Kidney epithelial cell (primary cell): ENCODE data around the gene NECTIN1. TPM values are rescaled to one million over a fixed set of nuclear protein-coding genes. Genes with fewer than 3 reads are reported as not detected.

ENCODE experiments used
- DNase-seq: peaks from one replicate; pipeline ENCODE4 v3.0.0-alpha.2; 2010; ENCODE audit warnings: low read depth
- H3K27me3 ChIP-seq: 2 replicates; pipeline ENCODE4 v1.6.0; 2011; ENCODE audit warnings: low read length; ENCODE audit not compliant: control insufficient read depth, insufficient read depth
- H3K36me3 ChIP-seq: 2 replicates; pipeline ENCODE4 v1.5.1; 2011; ENCODE audit warnings: low read length; ENCODE audit not compliant: control insufficient read depth, insufficient read depth
- H3K4me3 ChIP-seq: 2 replicates; pipeline ENCODE4 v1.5.1; 2011; ENCODE audit warnings: low read depth, mild to moderate bottlenecking, control low read depth, low read length
- total RNA-seq: library from RNA; depleted of rRNA; stranded (reverse); fragments of >200 nt; gene quantifications from 2 replicates; pipeline ENCODE4 v1.2.3, GENCODE V29; 2015
- TF ChIP-seq, protein P1 (sequence below): IDR thresholded peaks from 2 replicates; pipeline ENCODE4 v1.5.1; 2011; ENCODE audit warnings: mild to moderate bottlenecking, moderate library complexity, low read length, control low read depth, inconsistent platforms; ENCODE audit not compliant: insufficient read depth, poor library complexity, severe bottlenecking

Gene NECTIN1, protein sequence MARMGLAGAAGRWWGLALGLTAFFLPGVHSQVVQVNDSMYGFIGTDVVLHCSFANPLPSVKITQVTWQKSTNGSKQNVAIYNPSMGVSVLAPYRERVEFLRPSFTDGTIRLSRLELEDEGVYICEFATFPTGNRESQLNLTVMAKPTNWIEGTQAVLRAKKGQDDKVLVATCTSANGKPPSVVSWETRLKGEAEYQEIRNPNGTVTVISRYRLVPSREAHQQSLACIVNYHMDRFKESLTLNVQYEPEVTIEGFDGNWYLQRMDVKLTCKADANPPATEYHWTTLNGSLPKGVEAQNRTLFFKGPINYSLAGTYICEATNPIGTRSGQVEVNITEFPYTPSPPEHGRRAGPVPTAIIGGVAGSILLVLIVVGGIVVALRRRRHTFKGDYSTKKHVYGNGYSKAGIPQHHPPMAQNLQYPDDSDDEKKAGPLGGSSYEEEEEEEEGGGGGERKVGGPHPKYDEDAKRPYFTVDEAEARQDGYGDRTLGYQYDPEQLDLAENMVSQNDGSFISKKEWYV
- 11.6 and 15.0 TPM in 2 replicates for total RNA-seq

DNA sequence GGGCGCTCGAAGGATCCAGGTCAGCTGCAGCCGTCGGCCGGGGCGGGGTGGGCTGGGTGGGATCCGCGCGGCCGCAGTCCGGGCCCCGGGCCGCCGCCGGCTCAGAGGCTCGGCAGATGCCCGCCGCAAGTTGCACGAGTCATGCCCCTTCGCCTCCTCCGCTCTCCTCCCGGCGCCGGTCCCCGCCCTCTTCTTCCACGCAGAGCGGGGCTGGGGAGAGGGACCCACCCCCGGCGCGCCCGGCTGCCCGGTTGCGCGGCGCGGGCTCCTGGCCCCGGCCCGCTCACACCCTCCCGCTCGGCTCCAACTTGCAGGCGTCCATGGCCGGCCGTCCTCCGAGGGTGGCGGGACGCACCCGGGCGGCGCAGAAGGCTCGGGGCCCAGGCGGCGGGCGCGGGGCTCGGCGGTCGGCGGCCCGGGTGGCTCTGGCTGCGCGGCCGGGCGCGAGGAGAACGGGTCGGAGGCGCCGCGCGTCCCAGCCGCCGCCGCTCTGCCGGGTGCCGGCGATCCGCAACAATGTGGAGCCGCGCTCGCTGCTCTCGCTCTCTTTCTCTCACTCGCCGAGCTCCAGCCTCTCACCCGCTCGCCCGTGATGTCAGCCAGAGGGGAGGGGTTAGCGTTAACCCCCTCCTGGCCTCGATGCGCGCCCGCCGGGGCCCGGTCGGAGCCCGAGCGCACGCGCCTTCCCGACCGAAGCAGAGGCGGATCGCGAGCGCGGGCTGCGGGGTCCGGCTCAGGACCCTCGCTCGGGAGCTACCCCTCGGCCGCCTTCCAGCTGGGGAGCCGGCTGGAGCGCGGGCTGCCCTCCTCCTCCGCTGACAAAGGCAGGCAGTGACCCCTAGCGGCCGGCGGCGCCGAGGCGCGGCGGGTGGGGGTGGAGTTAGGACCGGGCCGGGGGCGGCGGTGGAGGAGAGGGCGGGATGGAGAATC is at the start of gene NECTIN1:
Gene NECTIN1 (minus strand): TSS at position 550 of the 930 bp plus-strand sequence. CDS start 647 bp downstream, outside the sequence.
- Histone ChIP-seq H3K27me3 (peaks cover 5% of the 10 kb centered on the region), H3K4me3 (peak within 1 kb of the TSS; percentile 65), H3K36me3 (no peaks in the 10 kb centered on the region)
- DNase-seq = peak; percentile 43
- TF ChIP-seq, protein P1, sequence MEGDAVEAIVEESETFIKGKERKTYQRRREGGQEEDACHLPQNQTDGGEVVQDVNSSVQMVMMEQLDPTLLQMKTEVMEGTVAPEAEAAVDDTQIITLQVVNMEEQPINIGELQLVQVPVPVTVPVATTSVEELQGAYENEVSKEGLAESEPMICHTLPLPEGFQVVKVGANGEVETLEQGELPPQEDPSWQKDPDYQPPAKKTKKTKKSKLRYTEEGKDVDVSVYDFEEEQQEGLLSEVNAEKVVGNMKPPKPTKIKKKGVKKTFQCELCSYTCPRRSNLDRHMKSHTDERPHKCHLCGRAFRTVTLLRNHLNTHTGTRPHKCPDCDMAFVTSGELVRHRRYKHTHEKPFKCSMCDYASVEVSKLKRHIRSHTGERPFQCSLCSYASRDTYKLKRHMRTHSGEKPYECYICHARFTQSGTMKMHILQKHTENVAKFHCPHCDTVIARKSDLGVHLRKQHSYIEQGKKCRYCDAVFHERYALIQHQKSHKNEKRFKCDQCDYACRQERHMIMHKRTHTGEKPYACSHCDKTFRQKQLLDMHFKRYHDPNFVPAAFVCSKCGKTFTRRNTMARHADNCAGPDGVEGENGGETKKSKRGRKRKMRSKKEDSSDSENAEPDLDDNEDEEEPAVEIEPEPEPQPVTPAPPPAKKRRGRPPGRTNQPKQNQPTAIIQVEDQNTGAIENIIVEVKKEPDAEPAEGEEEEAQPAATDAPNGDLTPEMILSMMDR = peak; percentile 69

DNA sequence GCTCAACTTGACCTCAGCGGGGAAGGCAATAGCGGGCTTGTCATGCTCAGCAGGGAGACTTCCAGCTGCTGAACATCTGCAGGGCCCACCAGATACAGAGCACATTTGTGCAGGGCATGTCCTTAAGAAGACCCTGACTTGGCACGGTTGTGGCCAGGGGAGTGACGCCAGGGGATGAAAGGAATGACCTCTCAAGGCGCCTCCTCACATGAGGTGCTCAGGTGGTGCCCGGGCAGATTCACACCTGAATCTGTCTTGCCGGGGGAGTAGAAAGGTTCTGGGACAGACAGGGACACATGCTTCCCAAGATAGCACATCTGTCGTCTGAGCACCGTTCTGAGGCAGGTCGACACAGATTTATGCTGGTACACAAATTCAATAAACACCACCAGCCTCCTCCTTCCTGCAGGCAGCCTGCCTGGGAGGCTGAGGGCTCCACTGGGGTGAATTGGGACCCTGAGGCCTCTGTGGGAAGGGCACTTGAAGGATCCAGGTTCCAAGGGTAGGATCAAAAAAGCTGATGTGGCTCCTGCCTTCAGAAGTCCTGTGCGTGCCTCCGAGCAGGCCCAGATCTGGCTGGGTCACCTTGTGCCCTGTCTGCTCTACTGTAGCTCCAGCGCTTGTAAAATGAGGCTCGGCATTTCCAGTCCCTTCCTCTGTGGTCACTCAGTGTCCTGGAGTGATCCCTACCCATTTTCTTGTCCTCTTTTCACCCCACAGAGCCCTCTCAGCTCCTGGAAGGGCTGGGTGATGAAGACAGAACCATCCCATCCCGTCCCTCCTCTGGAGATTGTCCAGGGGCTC is 49.6 kb upstream of the NECTIN1 start:
- TF ChIP-seq, protein P1 = no peak
- H3K27me3 ChIP-seq = peaks cover 11% of the 10 kb centered on the region
- no peak for DNase-seq
- H3K36me3 ChIP-seq = no peaks in the 10 kb centered on the region
- H3K4me3 ChIP-seq = no peak overlapping the region

DNA sequence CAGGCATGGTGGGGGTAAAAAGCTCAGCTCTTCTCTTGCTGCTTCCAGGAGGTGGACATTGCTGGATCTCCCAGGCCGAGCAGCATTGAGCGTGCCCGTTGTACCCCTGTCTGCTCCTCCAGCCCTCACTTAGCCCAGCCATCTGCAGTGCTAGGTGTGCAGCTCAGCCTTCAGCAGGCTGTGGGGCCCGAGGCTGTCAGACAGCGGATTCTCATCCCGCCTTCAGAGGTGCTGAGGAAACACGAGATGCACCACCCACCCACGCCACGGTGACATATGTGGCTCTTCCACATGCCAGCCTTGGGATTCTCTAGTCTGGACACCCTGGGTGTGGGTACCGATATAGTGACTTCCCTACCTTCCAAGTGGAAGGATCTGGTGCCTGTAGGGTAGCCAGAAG is 48.9 kb upstream of the NECTIN1 start:
- H3K4me3 ChIP-seq = no peak overlapping the region
- TF ChIP-seq, protein P1 = no peak
- H3K36me3 ChIP-seq = no peaks in the 10 kb centered on the region
- peaks cover 11% of the 10 kb centered on the region for H3K27me3 ChIP-seq
- no peak for DNase-seq

DNA sequence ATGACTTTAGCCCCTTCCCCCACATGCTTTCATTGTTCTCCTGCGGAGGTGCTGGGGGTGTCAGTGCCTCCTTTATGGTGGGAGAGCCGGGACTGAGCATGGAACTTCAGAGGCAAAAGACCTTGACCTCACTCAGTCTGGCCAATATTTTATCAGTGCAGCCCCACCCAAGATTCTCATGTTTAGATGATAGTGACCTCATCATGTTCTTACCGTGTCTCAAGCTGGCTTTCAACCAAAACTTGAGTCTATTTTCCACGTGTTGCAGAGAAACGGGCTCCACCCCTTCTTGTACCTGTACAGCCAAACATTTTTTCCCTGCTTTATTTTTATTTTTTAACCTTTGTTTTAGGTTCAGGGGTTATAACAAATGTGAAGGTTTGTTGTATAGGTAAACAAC is 47.7 kb upstream of the NECTIN1 start:
- H3K27me3 ChIP-seq = peaks cover 13% of the 10 kb centered on the region
- H3K4me3 ChIP-seq = no peak overlapping the region
- no peak for DNase-seq
- TF ChIP-seq, protein P1 = no peak
- no peaks in the 10 kb centered on the region for H3K36me3 ChIP-seq

DNA sequence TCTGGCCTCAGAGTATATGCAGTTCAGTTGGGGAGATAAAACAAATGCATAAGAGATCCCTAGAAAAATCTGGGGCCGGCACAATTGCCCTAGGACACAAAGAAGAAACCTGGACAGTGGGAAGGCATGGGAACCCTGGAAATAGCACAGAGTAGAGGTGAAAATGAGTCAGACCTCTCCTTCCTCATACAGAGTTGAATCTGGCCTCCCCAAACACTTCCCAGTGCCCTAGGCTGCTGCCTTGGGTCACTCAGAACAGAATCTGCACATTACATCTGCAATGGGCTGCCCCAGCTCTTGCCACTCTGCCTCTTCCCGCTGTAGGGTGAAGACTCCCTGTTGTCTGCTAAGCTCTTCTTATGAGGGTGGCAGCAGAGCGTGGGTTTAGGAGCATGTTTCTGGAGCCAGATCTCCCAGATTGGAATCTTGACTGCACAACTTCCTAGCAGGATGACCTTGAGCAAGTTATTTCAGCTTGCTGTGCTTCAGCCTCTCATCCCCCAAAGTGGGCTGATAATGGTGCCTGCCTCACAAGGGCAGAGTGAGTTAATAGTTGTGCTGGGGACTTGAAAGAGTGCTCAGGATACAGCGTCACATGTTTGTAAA is 47.1 kb upstream of the NECTIN1 start:
- DNase-seq = no peak
- Histone ChIP-seq H3K27me3 (peaks cover 13% of the 10 kb centered on the region), H3K4me3 (no peak overlapping the region), H3K36me3 (no peaks in the 10 kb centered on the region)
- TF ChIP-seq, protein P1 = no peak
